SU-DHL-6 (cell line): Measurements from ENCODE around the gene CAPN9.

Source experiments
- CTCF ChIP-seq: fragments of 200-600 bp; sonication (generic); IDR thresholded peaks from one replicate; pipeline ENCODE4 v1.5.1; 2017; ENCODE audit warnings: antibody characterized with exemption, mild to moderate bottlenecking, low read length, moderate library complexity; ENCODE audit not compliant: insufficient read depth, poor library complexity, severe bottlenecking
- EZH2phosphoT487 ChIP-seq: fragments of 200-600 bp; sonication (generic), shearing (Covaris generic); conservative IDR thresholded peaks from 2 replicates; pipeline ENCODE4 v1.6.1; 2018; ENCODE audit warnings: mild to moderate bottlenecking, antibody characterized with exemption, low read length, moderate library complexity, mixed read lengths

DNA sequence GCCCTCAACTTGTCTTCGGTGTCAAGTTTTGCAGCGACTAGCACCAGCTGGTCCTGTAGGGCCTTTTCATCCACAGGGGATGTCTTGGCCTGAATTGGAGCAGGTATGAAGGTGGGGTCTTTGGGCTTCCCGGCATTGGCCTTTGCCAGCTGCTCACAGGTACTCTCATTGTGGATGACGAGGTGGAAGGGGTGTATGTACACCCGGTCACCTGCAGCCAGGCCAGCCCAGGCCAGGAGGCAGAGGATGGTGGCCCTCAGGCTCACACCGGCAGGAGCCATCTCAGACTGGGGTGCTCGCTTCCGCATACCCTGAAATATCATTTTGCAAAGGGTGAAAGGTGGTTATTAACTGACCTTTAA is 36.7 kb upstream of the CAPN9 start:
- no peak for TF ChIP-seq CTCF
- no peak for TF ChIP-seq EZH2phosphoT487
